K562 (cell line): Measurements from ENCODE around the gene CYP2B6. TPM values are rescaled to one million over a fixed set of nuclear protein-coding genes. Genes with fewer than 3 reads are reported as not detected.

Source experiments
- ATAC-seq: fragments of 200-7000 bp; cut with Tn5 transposase; 3 replicates; pipeline ENCODE4 v1.9.1; 2020; ENCODE audit warnings: moderate library complexity
- BruUV-seq: library from RNA; stranded (reverse); fragments of 400-500 nt; replicated peaks from 2 replicates; lab custom pipeline; 2021; lab: Mats Ljungman, UMichigan
- CTCF ChIA-PET: fragments of 300-600 bp; formaldehyde crosslinking; extraction: SDS; loops from one replicate; lab custom pipeline; 2021; ENCODE audit warnings: low intra/inter-chr PET ratio; lab: Yijun Ruan, JAX
- POLR2A ChIA-PET: fragments of 300-600, 350-650 bp; sonication (Branson Sonifier 250); formaldehyde crosslinking; extraction: SDS; loops from one replicate; lab custom pipeline; 2021; ENCODE audit warnings: antibody characterized with exemption, inconsistent platforms; lab: Yijun Ruan, JAX
- DNase-seq, 4 experiments: peaks; one replicate each; pipeline versions ENCODE4 v3.0.0 to v3.0.0-alpha.2; 2011 to 2018; ENCODE audit warnings: low spot score in 3 of 4, mixed read lengths in 3 of 4; ENCODE audit errors: extremely low read depth in 1 of 4
- FAIRE-seq: peaks from 2 replicates; lab custom pipeline; 2011; peaks lifted over from hg19 to GRCh38; lab: Jason Lieb, UNC
- H2AFZ ChIP-seq: 2 replicates; pipeline ENCODE4 v1.6.0; 2011; ENCODE audit warnings: low read depth, low read length, control low read depth, inconsistent platforms
- H3K27ac ChIP-seq: fragments of 200-600 bp; 3 replicates; pipeline ENCODE4 v1.8.0; 2011; ENCODE audit warnings: low read depth, mild to moderate bottlenecking, control low read depth, inconsistent platforms, low read length, moderate library complexity, mixed read lengths; ENCODE audit errors: extremely low read depth
- H3K27me3 ChIP-seq, 2 experiments: fragments of 300-600 bp in 1 of 2; 2 replicates in 1 of 2; 3 replicates in 1 of 2; pipeline versions ENCODE4 v1.6.0 to v1.8.0; 2011; ENCODE audit warnings: inconsistent platforms in 2 of 2, low read length in 2 of 2, mild to moderate bottlenecking in 1 of 2, mixed read lengths in 1 of 2, moderate library complexity in 1 of 2; ENCODE audit not compliant: control insufficient read depth in 2 of 2, insufficient read depth in 2 of 2
- H3K36me3 ChIP-seq: fragments of 300-600 bp; 3 replicates; pipeline ENCODE4 v1.8.0; 2011; ENCODE audit warnings: mild to moderate bottlenecking, low read length, inconsistent platforms; ENCODE audit not compliant: control insufficient read depth, insufficient read depth
- H3K4me1 ChIP-seq, 2 experiments: fragments of 200-600 bp in 1 of 2; replicated peaks in 1 of 2; 2 replicates in 1 of 2; 3 replicates in 1 of 2; pipeline versions ENCODE4 v1.5.1 to v1.8.0; 2011; ENCODE audit warnings: inconsistent platforms in 2 of 2, low read length in 2 of 2, mild to moderate bottlenecking in 1 of 2, mixed read lengths in 1 of 2, moderate library complexity in 1 of 2; ENCODE audit not compliant: control insufficient read depth in 2 of 2, insufficient read depth in 2 of 2
- H3K4me2 ChIP-seq: 2 replicates; pipeline ENCODE4 v1.6.1; 2011; ENCODE audit warnings: low read length, control low read depth, inconsistent platforms, mixed read lengths; ENCODE audit not compliant: insufficient read depth
- H3K4me3 ChIP-seq: fragments of 200-600 bp; sonication (generic), shearing (Covaris generic); 2 replicates; pipeline ENCODE4 v1.5.1; 2016; ENCODE audit warnings: control low read depth, inconsistent platforms
- H3K79me2 ChIP-seq: fragments of 200-600 bp; 3 replicates; pipeline ENCODE4 v1.8.0; 2011; ENCODE audit warnings: low read length, inconsistent platforms; ENCODE audit not compliant: control insufficient read depth, insufficient read depth
- H3K9ac ChIP-seq, 2 experiments: 2 replicates each; pipeline versions ENCODE4 v1.6.0 to v1.6.1; 2011; ENCODE audit warnings: low read depth in 2 of 2, low read length in 2 of 2, control low read depth in 1 of 2, inconsistent platforms in 1 of 2, mild to moderate bottlenecking in 1 of 2, mixed read lengths in 1 of 2; ENCODE audit not compliant: insufficient read depth in 1 of 2
- H3K9me1 ChIP-seq: one replicate; pipeline ENCODE4 v1.6.0; 2011; ENCODE audit warnings: inconsistent platforms, mild to moderate bottlenecking, low read length, moderate library complexity; ENCODE audit not compliant: control insufficient read depth, insufficient read depth
- H3K9me3 ChIP-seq: replicated peaks from 2 replicates; pipeline ENCODE4 v1.5.1; 2011; ENCODE audit warnings: low read depth, low read length, inconsistent platforms; ENCODE audit not compliant: control insufficient read depth, insufficient read depth
- H4K20me1 ChIP-seq: replicated peaks from 2 replicates; pipeline ENCODE4 v1.6.1; 2011; ENCODE audit warnings: low read length, inconsistent platforms, mixed read lengths; ENCODE audit not compliant: control insufficient read depth, insufficient read depth
- CHD1 ChIP-seq: fragments of 200-600 bp; sonication (generic); IDR thresholded peaks from one replicate; pipeline ENCODE4 v1.6.1; 2012; ENCODE audit warnings: mild to moderate bottlenecking, moderate library complexity, low read length, inconsistent platforms
- KAT2B ChIP-seq: IDR thresholded peaks from one replicate; pipeline ENCODE4 v1.6.1; 2012; ENCODE audit warnings: low read depth, mild to moderate bottlenecking, control low read depth, inconsistent platforms, low read length, moderate library complexity
- NELFE ChIP-seq: IDR thresholded peaks from 2 replicates; pipeline ENCODE4 v1.6.1; 2011; ENCODE audit warnings: mild to moderate bottlenecking; ENCODE audit not compliant: insufficient read depth, insufficient read length
- RHOXF2B ChIP-seq: fragments of 250-450 bp; sonication (Bioruptor Pico); conservative IDR thresholded peaks from 2 replicates; pipeline ENCODE4 v1.5.1; 2021
- ZNF75A ChIP-seq: fragments of 450-650 bp; formaldehyde crosslinking; IDR thresholded peaks from 2 replicates; pipeline ENCODE4 v1.4.0; 2020; ENCODE audit warnings: mild to moderate bottlenecking
- WGBS: fragments of 100-300 bp; shearing (Covaris generic); methylation state at CpG from one replicate; pipeline ENCODE4 v1.1.6; 2016; ENCODE audit warnings: low coverage, mixed read lengths; ENCODE audit not compliant: insufficient coverage; ENCODE audit errors: missing lambda C conversion rate; 5-methylcytosine and 5-hydroxymethylcytosine counted together
- in situ Hi-C: fragments of 300-500 bp; cut with MboI; formaldehyde crosslinking; loops from 4 replicates; pipeline ENCODE4 v1.15.0; 2018; ENCODE audit warnings: inconsistent platforms, mixed read lengths
- intact Hi-C: fragments of 100-400 bp; cut with micrococcal nuclease; formaldehyde crosslinking; loops from 2 replicates; pipeline ENCODE4 v1.14.2; 2022
- polyA plus RNA-seq, 8 experiments: library from polyadenylated mRNA; depleted of rRNA in 4 of 8; stranded (reverse) in 5 of 8; unstranded in 3 of 8; fragments of >200 nt; fragmentation: Nextera tagmentation in 2 of 8; fragmentation: Illumina TruSeq in 1 of 8; extraction: Ambion mirVana in 2 of 8; extraction: Trizol in 1 of 8; gene quantifications; 2 replicates each; pipeline versions ENCODE4 v1.2.1 to v1.2.3, GENCODE V29; 2011 to 2014; ENCODE audit warnings: inconsistent platforms in 1 of 8, missing spikeins in 1 of 8
- total RNA-seq, 7 experiments: library from RNA; depleted of rRNA in 6 of 7; stranded (reverse); fragments of >200 nt in 6 of 7; fragmentation: Illumina TruSeq in 2 of 7; extraction: Trizol in 2 of 7; gene quantifications; 2 replicates each; pipeline versions ENCODE4 v1.2.1 to v1.2.3, GENCODE V29; 2011 to 2021; ENCODE audit warnings: low replicate concordance in 1 of 7
- TF ChIP-seq, protein P1 (sequence below), 2 experiments: fragments of 450-650 bp in 1 of 2; IDR thresholded peaks; 2 replicates each; pipeline ENCODE4 v1.6.1; 2011 to 2017; ENCODE audit warnings: low read depth in 2 of 2, antibody characterized with exemption in 1 of 2, borderline replicate concordance in 1 of 2, low read length in 1 of 2, mild to moderate bottlenecking in 1 of 2, mixed read lengths in 1 of 2; ENCODE audit not compliant: control insufficient read depth in 1 of 2
- TF ChIP-seq, protein P2 (sequence below): sonication (generic); formaldehyde crosslinking; IDR thresholded peaks from 2 replicates; pipeline ENCODE4 v1.8.0; 2022; ENCODE audit warnings: mild to moderate bottlenecking, missing genetic modification reagents, borderline replicate concordance

CYP2B6 gene
- total and polyA plus RNA-seq, 9 of the 15 experiments (the other 6 are each of a cell fraction or from before 2014, with no cell fraction given), result 0.04 TPM; not detected in 8

DNA sequence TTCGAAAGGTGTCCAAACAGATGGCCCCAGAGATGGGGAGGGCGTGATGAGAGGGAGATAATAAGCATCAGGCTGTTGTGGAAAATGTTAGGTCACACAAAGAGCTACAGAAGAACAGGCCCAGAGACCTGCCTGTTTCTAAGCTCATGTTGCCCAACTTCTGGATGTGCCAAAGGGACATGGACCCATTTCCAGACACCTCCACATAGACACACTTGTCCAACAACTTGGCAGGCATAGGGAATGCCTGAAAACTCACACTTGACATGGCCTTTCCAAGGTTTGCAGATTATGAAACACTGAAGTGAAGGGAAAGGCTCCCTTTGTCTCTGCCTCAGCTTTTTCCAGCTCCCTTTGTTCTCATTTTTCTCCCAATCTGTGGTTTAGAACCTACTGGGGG is 43.5 kb upstream of the CYP2B6 start:
- ATAC-seq, result no peak

More for the DNA sequence above, 43.5 kb upstream of the CYP2B6 start:
- in situ Hi-C loops (no loop called here), intact Hi-C loops (no loop called here)
- no TSS peak for BruUV-seq
- no peak overlapping the region for H3K27ac ChIP-seq
- peaks cover 0 to 6% of the 10 kb centered on the region in 2 experiments; a peak in 1 of 5 replicates for H3K4me1 ChIP-seq
- no peak overlapping the region for H2AFZ ChIP-seq
- 0 out of 2 replicates have a peak, but pooled peaks cover 1% of the 10 kb centered on the region for H3K9me3 ChIP-seq
- CTCF ChIA-PET, result no interaction called here
- DNase-seq (no peak), FAIRE-seq (no peak)
- POLR2A ChIA-PET, result no interaction called here
- no peaks in the 10 kb centered on the region for H3K9me1 ChIP-seq
- H3K27me3 ChIP-seq, result peaks cover 0 to 6% of the 10 kb centered on the region in 2 experiments; a peak in 2 of 5 replicates
- H3K4me2 ChIP-seq, result no peak overlapping the region
- H3K4me3 ChIP-seq, result no peak overlapping the region
- WGBS, result 0% methylated on average over 2 of the region's 2 CpGs
- no peaks in the 10 kb centered on the region for H4K20me1 ChIP-seq
- TF ChIP-seq ZNF75A (CRISPR knock-in tag) (no peak), RHOXF2B (CRISPR knock-in tag) (no peak), CHD1 (no peak), NELFE (no peak), KAT2B (no peak)
- TF ChIP-seq, protein P1, sequence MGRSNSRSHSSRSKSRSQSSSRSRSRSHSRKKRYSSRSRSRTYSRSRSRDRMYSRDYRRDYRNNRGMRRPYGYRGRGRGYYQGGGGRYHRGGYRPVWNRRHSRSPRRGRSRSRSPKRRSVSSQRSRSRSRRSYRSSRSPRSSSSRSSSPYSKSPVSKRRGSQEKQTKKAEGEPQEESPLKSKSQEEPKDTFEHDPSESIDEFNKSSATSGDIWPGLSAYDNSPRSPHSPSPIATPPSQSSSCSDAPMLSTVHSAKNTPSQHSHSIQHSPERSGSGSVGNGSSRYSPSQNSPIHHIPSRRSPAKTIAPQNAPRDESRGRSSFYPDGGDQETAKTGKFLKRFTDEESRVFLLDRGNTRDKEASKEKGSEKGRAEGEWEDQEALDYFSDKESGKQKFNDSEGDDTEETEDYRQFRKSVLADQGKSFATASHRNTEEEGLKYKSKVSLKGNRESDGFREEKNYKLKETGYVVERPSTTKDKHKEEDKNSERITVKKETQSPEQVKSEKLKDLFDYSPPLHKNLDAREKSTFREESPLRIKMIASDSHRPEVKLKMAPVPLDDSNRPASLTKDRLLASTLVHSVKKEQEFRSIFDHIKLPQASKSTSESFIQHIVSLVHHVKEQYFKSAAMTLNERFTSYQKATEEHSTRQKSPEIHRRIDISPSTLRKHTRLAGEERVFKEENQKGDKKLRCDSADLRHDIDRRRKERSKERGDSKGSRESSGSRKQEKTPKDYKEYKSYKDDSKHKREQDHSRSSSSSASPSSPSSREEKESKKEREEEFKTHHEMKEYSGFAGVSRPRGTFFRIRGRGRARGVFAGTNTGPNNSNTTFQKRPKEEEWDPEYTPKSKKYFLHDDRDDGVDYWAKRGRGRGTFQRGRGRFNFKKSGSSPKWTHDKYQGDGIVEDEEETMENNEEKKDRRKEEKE (IDR thresholded peaks at IDR 0.05; ENCODE audit: borderline replicate concordance in 1 of 2, control insufficient read depth in 1 of 2, low read depth in 2 of 2, low read length in 1 of 2), result no peak
- TF ChIP-seq, protein P2, sequence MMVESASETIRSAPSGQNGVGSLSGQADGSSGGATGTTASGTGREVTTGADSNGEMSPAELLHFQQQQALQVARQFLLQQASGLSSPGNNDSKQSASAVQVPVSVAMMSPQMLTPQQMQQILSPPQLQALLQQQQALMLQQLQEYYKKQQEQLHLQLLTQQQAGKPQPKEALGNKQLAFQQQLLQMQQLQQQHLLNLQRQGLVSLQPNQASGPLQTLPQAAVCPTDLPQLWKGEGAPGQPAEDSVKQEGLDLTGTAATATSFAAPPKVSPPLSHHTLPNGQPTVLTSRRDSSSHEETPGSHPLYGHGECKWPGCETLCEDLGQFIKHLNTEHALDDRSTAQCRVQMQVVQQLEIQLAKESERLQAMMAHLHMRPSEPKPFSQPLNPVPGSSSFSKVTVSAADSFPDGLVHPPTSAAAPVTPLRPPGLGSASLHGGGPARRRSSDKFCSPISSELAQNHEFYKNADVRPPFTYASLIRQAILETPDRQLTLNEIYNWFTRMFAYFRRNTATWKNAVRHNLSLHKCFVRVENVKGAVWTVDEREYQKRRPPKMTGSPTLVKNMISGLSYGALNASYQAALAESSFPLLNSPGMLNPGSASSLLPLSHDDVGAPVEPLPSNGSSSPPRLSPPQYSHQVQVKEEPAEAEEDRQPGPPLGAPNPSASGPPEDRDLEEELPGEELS (CRISPR knock-in tag), result no peak
- H3K79me2 ChIP-seq, result no peaks in the 10 kb centered on the region
- no peak overlapping the region for H3K9ac ChIP-seq
- H3K36me3 ChIP-seq, result no peaks in the 10 kb centered on the region
